Gastroesophageal sphincter (tissue), 3 donors: ENCODE measurements around the gene ZHX3.

ENCODE experiments used
- POLR2AphosphoS5 ChIP-seq: sonication (generic); formaldehyde crosslinking; IDR thresholded peaks from one replicate; pipeline ENCODE4 v1.6.1; 2017; ENCODE audit warnings: antibody characterized with exemption
- TF ChIP-seq, protein P1 (sequence below), 4 experiments: fragments of 200-600 bp in 2 of 4; fragments of 450-650 bp in 2 of 4; sonication (generic) in 1 of 4; IDR thresholded peaks; one replicate each; pipeline ENCODE4 v1.5.1; 2017 to 2019; ENCODE audit warnings: antibody characterized with exemption in 4 of 4, mild to moderate bottlenecking in 2 of 4, moderate library complexity in 2 of 4

DNA sequence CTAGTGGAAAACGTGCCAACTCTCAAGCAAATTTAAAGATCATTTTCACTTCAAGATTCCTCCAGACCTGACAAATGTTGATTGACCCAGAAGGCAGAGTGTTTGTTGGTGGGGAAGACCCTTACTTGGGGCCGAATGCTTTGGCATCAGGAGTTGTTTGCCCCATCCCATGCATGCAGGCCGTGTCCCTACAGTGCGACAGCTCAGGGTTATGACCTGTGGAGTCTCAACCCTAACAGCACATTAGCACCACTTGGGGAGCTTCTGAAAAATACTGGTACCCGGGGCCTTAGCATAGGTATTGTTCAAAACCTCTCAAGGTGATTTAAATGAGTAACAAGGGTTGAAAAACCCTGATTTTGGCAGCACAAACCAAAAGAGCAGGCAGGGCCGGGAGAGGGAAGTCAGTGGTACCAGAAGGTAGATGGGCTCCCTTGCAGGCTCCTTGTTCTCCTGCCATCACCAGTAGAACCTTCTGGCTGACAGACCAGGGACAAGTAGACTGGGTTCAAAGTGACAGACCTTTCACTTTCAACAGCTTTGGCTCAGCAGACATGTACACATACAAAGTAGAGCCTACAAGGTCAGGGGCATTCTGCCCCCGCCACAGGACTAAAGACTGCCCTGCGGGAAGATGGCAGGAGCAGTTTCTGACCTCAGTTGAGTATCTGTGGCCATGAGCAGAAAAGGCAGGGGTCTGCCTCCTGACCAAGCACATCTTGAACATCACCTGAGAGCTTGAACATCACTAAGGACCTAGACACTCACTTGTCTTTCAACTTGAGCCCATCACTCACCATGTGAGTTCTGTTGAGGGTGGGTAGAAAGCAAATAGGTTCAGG, 140.6 kb downstream of the ZHX3 start:
- TF ChIP-seq POLR2AphosphoS5 = no peak
- TF ChIP-seq, protein P1, sequence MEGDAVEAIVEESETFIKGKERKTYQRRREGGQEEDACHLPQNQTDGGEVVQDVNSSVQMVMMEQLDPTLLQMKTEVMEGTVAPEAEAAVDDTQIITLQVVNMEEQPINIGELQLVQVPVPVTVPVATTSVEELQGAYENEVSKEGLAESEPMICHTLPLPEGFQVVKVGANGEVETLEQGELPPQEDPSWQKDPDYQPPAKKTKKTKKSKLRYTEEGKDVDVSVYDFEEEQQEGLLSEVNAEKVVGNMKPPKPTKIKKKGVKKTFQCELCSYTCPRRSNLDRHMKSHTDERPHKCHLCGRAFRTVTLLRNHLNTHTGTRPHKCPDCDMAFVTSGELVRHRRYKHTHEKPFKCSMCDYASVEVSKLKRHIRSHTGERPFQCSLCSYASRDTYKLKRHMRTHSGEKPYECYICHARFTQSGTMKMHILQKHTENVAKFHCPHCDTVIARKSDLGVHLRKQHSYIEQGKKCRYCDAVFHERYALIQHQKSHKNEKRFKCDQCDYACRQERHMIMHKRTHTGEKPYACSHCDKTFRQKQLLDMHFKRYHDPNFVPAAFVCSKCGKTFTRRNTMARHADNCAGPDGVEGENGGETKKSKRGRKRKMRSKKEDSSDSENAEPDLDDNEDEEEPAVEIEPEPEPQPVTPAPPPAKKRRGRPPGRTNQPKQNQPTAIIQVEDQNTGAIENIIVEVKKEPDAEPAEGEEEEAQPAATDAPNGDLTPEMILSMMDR (IDR thresholded peaks at IDR 0.05) = no peak
